Motor neuron (in vitro differentiated cells): ENCODE results near the gene MECR. TPM values are rescaled to one million over a fixed set of nuclear protein-coding genes. Genes with fewer than 3 reads are reported as not detected.

Source experiments
- ATAC-seq, 8 experiments: fragments of 200-7000 bp; cut with Tn5 transposase; replicated peaks in 6 of 8; 2 replicates each; pipeline ENCODE4 v1.8.0; 2021; ENCODE audit warnings: mild to moderate bottlenecking in 8 of 8, moderate library complexity in 8 of 8
- H3K27ac ChIP-seq, 2 donors: fragments of 250-450 bp; sonication (Bioruptor Pico); 2 replicates each; pipeline ENCODE4 v1.9.0; 2021; ENCODE audit warnings: antibody characterized with exemption in 2 of 2, mild to moderate bottlenecking in 2 of 2, moderate library complexity in 1 of 2
- H3K4me1 ChIP-seq, 2 donors: fragments of 250-450 bp; sonication (Bioruptor Pico); replicated peaks in 1 of 2; 2 replicates each; pipeline ENCODE4 v1.6.1; 2021; ENCODE audit warnings: antibody characterized with exemption in 2 of 2, mild to moderate bottlenecking in 2 of 2, moderate library complexity in 1 of 2
- H3K4me3 ChIP-seq, 5 donors: fragments of 250-450 bp; sonication (Bioruptor Pico); 2 replicates each; pipeline ENCODE4 v1.9.0; 2021; ENCODE audit warnings: antibody characterized with exemption in 5 of 5, mild to moderate bottlenecking in 5 of 5, moderate library complexity in 4 of 5
- WGBS, 10 experiments: fragments of 450-650 bp; shearing (Covaris generic); methylation state at CpG; one replicate each; pipeline ENCODE4 v1.0.0; 2022; 5-methylcytosine and 5-hydroxymethylcytosine counted together
- in situ Hi-C, 9 experiments: fragments of 400-800 bp; cut with MboI; loops; one replicate each; pipeline ENCODE4 v1.15.0; 2021; ENCODE audit warnings: low sequenced_read_pairs in 9 of 9, low pct_unique_long_range_greater_than_20kb in 2 of 9; ENCODE audit not compliant: unreplicated experiment in 9 of 9
- total RNA-seq, 8 experiments: library from RNA; unstranded; fragments of 300-600 nt; gene quantifications; 2 replicates each; pipeline versions ENCODE4 v1.2.3 to v1.2.4, GENCODE V29; 2022

MECR gene
- 10 to 100 TPM; 24.2 to 42.9 (median 29.2) TPM for total RNA-seq

GRCh38 chr1:29230553-29231378 lies at the start of gene MECR:
TSS of gene MECR (minus strand) at chr1:29230934. CDS start at chr1:29230906, 28 bp downstream.
- Histone ChIP-seq H3K4me1 (peaks cover 6 to 18% of the 10 kb centered on the region in 2 donors), H3K27ac (peak within 1 kb of the TSS; percentile 49 to 69), H3K4me3 (peak within 1 kb of the TSS; percentile 60 to 93 (median 82))
- 0 to 20% (median 4%) methylated on average over 1 to 17 of the region's 52 CpGs; no CpG with 5 or more reads in 1 of the 10 experiments for WGBS, 10 experiments
- peak; percentile 94 to 99 (median 96) for ATAC-seq
- in situ Hi-C loops: loop anchor here (10.0 to 25.0 kb wide), 9 partner anchors 232 to 1482 kb away; partner anchors contain the start of gene MATN1 (in 5 of the 9)

DNA sequence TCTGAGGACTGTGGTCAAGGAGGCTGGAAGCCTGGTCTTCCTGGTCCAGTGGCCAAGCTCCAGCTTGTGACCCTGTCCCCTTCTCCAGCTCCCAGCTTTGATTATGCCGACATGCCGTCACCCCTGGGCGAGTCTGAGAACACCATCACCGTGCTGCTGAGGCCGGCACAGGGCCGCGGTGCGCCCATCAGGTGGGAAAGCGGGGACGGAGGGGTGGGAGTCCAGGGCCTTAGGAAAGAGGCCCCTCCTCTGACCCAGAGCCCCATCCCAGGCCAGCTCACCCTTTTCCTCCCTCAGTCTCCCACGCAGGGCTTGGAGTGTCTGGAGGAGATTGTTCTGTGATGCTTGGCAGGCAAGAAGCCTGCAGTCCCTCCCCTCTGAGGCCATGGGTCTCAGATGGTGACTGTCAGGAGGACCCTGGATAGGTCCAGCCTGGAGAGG lies 49.2 kb upstream of the MECR start:
- Histone ChIP-seq H3K4me3 (no peak overlapping the region), H3K27ac (no peak overlapping the region), H3K4me1 (peaks cover 6 to 16% of the 10 kb centered on the region in 2 donors)
- WGBS, 10 experiments: 81 to 100% (median 96%) methylated on average over 1 to 9 of the region's 11 CpGs; no CpG with 5 or more reads in 4 of the 10 experiments
- in situ Hi-C loops: no loop called here
- ATAC-seq: no peak

GRCh38 chr1:29279406-29279805 lies 48.7 kb upstream of the MECR start:
- no peak for ATAC-seq
- Histone ChIP-seq H3K4me3 (no peak overlapping the region), H3K27ac (no peak overlapping the region), H3K4me1 (peaks cover 6 to 15% of the 10 kb centered on the region in 2 donors)
- WGBS, 10 experiments: 94 to 100% (median 100%) methylated on average over 2 to 10 of the region's 13 CpGs; no CpG with 5 or more reads in 5 of the 10 experiments
- in situ Hi-C loops: no loop called here

GRCh38 chr1:29278124-29278523 lies 47.4 kb upstream of the MECR start:
- Histone ChIP-seq H3K4me3 (no peak overlapping the region), H3K4me1 (peaks cover 0 to 5% of the 10 kb centered on the region in 2 donors), H3K27ac (no peak overlapping the region)
- WGBS, 10 experiments: 14 to 89% (median 72%) methylated on average over 1 to 3 of the region's 3 CpGs; no CpG with 5 or more reads in 2 of the 10 experiments
- ATAC-seq: no peak
- in situ Hi-C loops: no loop called here

- in situ Hi-C loops: no loop called here
- no peak overlapping the region for H3K27ac ChIP-seq
- no peak for ATAC-seq
These were observed 44.7 kb upstream of the MECR start for GRCh38 chr1:29275435-29275834.

GRCh38 chr1:29272147-29272907 lies 41.6 kb upstream of the MECR start:
- peak in 2 of 8 experiments; percentile 3 to 6 for ATAC-seq
- WGBS, 10 experiments: 20 to 100% (median 81%) methylated on average over 1 to 6 of the region's 6 CpGs; no CpG with 5 or more reads in 2 of the 10 experiments
- Histone ChIP-seq H3K4me1 (peaks cover 0 to 16% of the 10 kb centered on the region in 2 donors), H3K27ac (no peak overlapping the region), H3K4me3 (no peak overlapping the region)
- in situ Hi-C loops: no loop called here

More at GRCh38 chr1:29275435-29275834, 44.7 kb upstream of the MECR start:
- Histone ChIP-seq H3K4me3 (no peak overlapping the region), H3K4me1 (peaks cover 0 to 10% of the 10 kb centered on the region in 2 donors)
- 70 to 100% (median 87%) methylated on average over 1 to 14 of the region's 14 CpGs; no CpG with 5 or more reads in 3 of the 10 experiments for WGBS, 10 experiments

- in situ Hi-C loops: no loop called here
- ATAC-seq: peak; percentile 60 to 99 (median 82)
These were observed 41.0 kb upstream of the MECR start for GRCh38 chr1:29271724-29272123.

DNA sequence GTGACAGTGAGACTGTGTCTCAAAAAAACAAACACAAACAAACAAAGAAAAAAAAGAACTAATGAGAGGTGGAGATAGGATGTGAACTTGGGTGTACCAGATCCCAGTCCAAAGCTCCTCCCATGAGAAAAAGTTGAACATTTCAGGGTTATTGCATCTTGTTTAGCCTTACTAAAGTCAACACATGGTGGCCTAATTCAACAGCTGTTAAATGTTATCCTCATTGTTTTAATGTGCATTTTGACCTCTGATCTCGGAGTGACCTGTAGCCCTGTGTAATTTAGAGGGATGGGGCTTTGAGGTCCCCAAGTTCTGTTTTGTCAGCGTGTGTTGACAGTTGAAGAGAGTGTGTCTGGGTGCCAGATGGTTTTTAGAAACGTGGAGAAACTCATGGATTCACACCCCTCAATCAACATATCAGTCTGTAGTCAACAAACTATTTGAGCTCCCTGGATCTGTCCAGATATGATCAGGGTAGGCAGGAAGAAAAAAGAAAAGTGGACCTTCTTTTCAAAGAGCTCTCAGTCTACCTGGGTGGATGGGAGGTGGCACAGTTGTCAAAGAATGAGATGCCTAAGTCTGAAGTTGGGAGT lies 40.3 kb upstream of the MECR start:
- Histone ChIP-seq H3K27ac (no peak overlapping the region), H3K4me3 (no peak overlapping the region)
- ATAC-seq: peak in 3 of 8 experiments; percentile 61 to 79 (median 73)

More at GRCh38 chr1:29271724-29272123, 41.0 kb upstream of the MECR start:
- H3K27ac ChIP-seq: no peak overlapping the region
- no peak overlapping the region for H3K4me3 ChIP-seq
- WGBS, 10 experiments: 0 to 26% (median 15%) methylated on average over 1 to 7 of the region's 7 CpGs; no CpG with 5 or more reads in 2 of the 10 experiments
- H3K4me1 ChIP-seq: peaks cover 0 to 16% of the 10 kb centered on the region in 2 donors

DNA sequence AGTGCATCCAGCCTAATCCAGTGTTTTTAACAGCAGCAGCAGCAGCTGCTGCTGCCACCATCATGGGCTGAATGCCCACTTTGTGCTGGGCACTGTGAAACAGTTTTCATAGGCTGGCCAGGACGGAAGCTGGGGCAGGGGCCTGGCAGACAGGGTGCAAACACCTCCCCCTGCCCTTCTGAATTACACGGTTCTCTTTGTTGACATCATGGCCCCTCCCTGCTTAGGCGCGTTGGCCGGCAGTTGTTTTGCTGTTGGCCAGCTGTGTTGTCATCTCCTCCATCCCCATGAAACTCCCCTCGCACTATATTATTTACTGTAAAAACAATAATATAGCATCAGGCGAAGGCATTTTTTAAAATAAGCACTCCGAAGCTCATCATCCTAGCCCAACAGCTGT lies 38.6 kb upstream of the MECR start:
- Histone ChIP-seq H3K4me3 (no peak overlapping the region), H3K4me1 (peaks cover 0 to 16% of the 10 kb centered on the region in 2 donors), H3K27ac (no peak overlapping the region)
- ATAC-seq: no peak
- WGBS, 10 experiments: 60 to 100% (median 80%) methylated on average over 1 to 8 of the region's 8 CpGs; no CpG with 5 or more reads in 3 of the 10 experiments
- in situ Hi-C loops: no loop called here

More for the DNA sequence above, 40.3 kb upstream of the MECR start:
- in situ Hi-C loops: no loop called here
- peaks cover 0 to 16% of the 10 kb centered on the region in 2 donors for H3K4me1 ChIP-seq
- WGBS, 10 experiments: 0 to 62% (median 21%) methylated on average over 1 to 3 of the region's 3 CpGs; no CpG with 5 or more reads in 2 of the 10 experiments

DNA sequence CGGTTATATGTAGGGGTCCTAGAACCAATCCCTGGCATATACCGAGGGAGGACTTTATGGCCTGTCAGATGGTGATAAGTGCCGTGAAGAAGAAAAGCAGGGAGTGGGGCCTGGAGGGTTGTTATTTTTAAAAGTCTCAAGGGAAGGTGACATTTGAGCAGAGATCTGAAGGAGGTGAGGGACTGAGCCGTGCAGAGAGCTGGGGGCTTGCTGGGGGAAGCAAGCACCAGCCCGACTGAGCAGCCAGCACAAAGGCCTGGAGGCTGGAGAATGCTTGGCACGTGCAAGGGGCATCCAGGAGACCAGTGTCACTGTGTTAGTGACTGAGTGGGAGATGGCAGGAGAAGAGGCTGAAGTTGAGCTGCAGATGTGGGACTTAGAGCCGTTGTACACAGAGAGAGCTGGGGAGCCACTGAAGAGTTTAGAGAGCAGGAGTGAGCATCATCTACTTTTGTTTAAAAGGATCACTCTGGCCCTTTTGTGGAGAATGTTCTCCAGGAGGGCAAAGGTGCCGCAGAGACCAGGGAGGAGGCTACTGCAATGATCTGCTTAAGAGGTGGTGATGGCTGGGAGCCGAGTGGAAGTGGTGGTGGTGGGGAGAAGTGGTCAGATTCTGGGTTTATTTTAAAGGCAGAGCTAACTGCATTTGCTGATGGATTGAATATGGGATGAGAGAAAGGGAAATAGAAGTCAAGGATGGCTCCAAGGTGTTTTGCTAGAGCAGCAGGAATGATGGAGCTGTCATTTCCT lies 36.8 kb upstream of the MECR start:
- ATAC-seq: no peak
- 65 to 92% (median 81%) methylated on average over 1 to 9 of the region's 9 CpGs; no CpG with 5 or more reads in 2 of the 10 experiments for WGBS, 10 experiments
- Histone ChIP-seq H3K4me3 (no peak overlapping the region), H3K4me1 (peaks cover 0 to 16% of the 10 kb centered on the region in 2 donors), H3K27ac (no peak overlapping the region)
- in situ Hi-C loops: no loop called here

GRCh38 chr1:29266912-29267311 lies 36.2 kb upstream of the MECR start:
- Histone ChIP-seq H3K4me3 (no peak overlapping the region), H3K27ac (no peak overlapping the region), H3K4me1 (peaks cover 0 to 14% of the 10 kb centered on the region in 2 donors)
- no peak for ATAC-seq
- in situ Hi-C loops: no loop called here
- 92 to 100% (median 98%) methylated on average over 2 to 3 of the region's 3 CpGs; no CpG with 5 or more reads in 2 of the 10 experiments for WGBS, 10 experiments
